Measurements from ENCODE around the gene MYO9A. TPM values are rescaled to one million over a fixed set of nuclear protein-coding genes. Genes with fewer than 3 reads are reported as not detected.
A peak's percentile ranks its signal among the peaks of the same experiment; 100 is the strongest.

MYO9A gene
- polyA plus RNA-seq, 12 donors: 26.1 to 399 (median 30.5) TPM

DNA sequence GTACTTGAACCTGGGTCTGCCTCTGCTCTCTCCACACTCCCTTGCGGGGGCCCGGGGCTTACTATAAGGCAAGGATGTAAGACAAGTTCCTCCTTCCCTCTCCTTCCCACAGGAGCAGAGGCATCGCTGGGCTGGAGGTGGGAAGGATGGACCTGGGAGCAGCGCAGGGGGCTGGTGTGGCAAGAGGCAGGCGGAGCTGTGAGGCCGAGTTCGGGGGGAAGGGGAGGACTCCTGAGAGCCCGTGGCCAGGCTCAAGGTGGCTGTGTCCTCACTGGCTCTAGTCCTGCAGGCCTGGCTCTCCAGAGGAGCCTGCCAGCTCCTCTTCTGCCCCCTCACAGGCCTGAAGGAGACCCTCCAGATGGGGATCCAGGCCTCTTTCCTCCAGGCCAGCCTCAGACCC, 308.6 kb downstream of the MYO9A start:
- DNase-seq: no peak

DNA sequence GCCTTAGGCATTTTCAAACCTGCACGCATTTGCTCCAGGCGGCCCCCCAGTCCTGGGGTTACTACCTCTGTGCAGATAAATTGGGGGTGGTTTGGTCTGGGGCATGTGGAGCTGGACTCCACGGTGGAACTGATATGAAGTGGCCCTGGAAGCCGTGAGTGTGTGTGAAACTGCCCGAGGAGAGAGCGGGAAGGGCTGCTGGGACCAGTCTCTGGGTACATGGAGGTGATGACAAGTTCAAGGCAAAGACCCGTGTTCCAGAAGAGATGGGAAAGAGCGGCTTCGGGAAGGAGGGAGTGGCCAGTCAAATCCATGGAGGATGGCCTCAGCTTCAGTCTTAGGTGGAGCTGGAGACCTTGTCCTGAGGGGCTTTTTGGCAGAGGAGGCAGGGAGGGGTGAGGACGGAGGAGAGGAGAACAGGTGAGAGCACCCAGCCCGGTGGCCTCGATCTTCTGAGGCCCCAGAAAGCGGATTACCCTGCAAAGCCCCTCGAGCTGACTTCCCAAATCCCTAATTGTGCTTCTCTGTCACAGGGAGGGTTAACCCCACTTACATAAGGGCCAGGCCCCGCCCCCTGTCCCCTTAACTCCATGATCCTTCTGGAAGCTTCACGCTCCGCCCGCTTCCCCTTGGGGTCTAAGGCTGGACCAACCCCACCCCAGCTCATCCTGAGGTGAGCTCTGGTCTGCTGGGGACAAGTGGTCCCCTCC, 309.5 kb downstream of the MYO9A start:
- DNase-seq: no peak

DNA sequence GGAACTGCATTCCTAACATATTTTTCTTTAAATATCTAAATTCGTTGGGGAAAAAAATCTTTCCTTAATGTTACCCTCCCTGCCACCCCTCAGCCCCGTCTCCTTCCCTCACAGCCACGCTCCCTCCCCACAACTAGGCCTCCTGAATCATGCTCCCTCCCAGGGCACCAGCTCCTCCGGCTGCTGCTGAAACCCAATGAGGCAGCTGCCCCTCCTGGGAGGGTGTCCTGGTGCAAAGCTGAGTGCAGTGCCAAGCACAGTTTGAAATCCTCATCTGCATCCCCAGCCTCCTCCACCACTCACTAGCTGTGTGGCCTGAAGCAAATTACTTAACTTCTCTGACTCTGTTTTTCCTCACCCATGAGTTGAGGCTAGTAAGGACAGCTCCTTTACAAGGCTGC, 310.3 kb downstream of the MYO9A start:
- DNase-seq: no peak

DNA sequence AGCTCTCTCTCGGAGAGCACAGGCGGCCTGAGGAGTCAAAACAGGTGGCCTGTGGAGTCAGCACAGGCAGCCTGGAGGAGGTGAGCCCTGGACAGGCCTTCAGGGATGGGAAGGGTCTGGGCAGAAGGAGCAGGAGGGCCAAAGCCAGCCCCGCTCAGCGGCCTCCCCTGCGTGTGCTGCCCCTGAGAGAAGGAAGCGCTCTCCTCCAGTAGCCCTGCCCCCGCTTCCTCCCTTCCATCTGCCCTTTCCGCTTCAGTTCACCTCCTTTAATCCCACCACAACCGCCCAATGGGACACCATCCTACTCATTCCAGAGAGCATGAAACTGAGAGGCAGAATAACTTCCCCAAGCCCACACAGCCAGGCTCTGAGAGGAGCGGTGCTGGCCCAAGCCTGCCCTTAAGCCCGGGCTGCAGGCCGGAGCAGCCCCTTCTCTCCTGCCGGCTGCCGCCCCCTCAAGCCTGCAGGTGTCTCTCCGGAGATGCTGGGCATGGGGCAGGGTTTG, 310.8 kb downstream of the MYO9A start:
- no peak for DNase-seq

DNA sequence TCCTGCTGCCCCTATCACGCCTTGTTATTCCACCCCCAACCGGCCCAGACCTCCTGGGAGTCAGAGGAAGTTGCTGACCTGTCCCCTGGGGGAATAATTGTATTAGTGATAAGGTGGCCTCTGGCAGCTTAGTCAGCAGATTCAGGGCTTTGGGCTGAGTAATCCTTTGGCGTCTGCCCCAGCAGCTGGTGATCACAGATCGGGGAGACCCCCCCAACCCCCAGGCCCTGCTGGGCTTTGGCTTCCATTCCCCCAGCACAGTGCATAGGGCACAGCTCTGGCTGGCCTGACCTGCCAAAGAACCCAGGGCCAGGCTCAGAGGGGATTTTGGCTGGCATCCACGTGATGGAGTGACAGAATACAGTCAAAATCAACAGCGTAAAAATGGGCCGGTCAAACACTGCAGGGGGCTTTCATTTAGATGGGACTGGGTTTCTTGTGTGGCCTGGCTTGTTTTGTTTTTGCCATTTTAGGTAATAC, 311.5 kb downstream of the MYO9A start:
- no peak for DNase-seq

DNA sequence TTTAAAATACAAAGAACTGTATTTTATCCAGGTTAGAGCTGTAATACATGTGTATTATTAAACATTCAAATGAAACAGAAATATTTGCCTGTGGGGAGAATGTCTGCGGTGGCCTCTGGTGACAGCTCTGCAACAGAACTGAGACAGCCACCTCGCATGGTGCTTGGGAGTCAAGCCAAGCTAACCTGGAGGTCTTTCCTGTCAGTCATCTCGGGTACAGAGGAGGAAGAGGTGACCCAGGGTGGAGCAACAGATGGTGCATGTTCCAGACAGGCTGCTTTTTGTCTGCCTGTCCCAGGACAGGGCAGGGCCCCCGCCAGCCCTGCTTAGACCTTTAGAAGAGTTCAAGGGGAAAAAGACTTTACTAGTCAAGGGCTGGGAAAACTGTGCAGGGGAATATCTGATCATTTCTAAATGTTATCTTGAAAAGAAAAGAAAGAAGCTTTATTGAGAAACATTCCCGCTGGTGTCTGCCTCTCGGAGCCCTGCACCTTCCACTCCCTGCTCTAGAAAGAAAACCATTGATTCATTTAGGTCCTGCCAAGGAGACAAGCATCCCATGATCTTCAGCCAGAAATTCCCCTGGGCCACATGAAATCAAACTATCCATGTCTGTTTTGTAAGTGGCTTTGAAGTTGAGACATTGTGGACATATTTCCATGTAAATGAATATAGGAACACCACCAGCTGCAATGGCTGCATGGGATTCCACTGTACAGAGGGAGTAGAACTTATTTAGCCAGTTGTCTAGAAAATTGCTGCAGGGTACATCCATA, 313.1 kb downstream of the MYO9A start:
- DNase-seq: no peak

DNA sequence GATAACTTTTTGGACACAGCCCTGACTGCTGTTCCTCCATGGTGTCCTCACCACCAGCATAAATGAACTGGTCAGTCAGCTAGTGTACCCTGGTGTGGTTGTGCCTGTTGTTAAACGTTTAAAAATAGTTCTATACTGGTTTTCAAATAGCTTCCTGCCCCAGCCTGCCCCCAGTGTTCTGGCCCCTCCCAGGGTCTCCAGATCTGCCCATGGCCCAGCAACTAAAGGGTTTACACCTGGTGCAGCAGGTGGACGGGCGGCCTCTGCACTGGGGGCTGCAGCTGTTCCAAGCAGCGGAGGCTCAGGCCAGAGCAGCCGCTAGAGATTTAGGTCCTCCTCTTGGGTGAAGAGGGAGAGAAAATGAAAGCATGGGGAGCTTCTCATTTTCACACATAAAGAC, 313.7 kb downstream of the MYO9A start:
- no peak for DNase-seq

DNA sequence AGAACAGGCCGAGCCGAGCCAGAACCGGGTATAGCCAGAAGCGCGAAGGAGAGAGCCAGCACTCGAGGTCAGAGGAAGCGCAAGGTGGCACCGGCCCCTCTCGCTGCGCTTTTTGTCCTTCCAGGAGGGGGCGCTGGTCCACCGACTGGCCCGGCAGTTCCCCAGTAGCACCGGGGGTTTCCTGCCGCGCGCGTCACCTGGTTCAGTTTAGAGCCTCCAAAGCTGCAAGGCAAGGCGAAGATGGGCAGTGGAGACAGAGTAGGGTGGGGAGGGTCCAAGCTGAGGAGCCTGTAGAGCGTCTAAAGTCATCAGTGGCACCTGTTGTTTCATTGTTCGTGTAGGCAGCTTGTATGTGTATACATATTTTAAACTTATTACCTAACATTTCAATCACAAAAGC, 315.2 kb downstream of the MYO9A start:
- no peak for DNase-seq

DNA sequence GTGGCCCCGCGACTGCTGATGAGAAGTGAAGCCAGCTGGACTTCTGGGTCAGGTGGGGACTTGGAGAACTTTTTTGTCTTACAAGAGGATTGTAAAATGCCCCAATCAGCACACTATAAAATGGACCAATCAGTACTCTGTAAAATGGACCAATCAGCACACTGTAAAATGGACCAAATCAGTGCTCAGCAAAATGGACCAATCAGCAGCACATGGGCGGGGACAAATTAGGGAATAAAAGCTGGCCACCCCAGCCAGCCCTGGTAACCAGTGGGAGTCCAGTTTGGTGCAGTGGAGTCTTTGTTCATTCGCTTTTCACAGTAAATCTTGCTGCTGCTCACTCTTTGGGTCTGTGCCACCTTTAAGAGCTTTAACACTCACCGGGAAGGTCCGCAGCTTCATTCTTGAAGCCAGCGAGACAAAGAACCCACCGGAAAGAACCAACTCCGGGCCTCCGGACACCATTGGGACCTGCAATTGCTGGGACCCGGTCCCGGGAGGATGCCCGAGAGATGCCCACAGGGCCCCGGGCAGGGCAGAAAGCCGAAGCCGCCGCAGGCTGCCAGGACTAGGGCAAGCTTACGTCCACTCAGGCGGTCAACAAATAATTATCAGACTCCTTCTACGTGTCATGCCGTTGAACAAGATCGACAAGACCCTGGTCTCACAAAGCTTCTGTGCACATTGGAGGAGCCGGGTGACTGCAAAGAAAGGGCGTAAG, 315.9 kb downstream of the MYO9A start:
- no peak for DNase-seq

DNA sequence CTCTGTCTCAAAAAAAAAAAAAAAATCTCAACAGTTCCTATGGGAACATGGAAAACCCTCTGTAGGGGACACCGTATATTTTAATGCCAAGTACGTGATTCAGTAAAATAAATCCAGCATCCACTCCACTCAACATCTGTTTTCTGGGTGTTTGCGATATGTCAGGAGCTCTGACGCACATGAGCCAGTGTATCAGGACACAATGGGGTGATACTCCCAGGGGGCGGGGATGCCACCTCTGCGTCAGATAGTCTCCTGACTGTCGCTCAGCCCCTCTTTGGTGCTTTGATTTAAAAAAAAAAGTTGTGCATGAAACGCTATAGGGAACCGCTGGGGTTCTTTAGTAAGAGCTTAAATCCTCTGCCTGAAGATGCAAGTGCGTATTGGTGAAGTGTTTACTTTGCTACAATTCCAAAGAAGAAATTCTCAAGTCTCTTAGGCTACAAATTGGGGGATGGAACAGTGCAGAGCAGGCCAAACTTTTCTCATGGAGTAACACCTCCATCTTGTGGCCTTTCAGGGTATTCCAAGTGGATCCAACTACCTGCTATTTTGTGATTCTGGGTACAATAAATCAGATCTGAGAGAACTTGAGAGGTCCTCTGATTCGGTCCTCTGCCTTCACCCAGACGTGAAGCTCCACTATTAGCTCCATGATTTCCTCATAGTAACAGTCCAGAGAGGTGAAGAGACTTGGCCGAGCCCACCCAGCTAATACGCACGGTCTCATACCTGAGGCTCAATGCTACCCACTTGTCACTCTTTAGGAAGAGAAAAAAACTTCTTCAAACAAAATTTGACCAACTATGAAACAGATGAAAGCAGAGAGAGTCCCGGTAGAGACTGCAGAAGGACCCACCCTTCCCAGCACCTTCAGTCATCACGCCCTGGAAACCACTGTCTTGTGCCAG, 316.9 kb downstream of the MYO9A start:
- peak; percentile 84 for DNase-seq

DNA sequence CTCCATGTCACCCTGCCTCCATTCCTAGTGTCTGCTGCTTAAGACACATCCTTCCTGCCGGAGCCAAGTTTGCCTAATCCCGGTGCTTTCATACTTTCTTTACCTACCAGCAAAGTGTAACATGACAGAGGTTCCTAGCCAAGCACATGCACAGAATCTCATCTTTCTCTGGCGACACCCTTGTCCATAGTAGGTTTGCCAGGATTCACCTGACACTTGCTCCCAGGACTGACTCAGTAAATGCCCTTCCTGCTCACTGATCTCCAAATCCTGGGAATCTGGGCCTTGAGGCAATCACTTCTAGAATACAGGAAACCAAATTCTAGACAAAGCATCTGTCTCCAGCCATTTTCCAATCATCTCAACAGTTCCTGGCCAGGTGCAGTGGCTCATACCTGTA, 317.8 kb downstream of the MYO9A start:
- DNase-seq: no peak

DNA sequence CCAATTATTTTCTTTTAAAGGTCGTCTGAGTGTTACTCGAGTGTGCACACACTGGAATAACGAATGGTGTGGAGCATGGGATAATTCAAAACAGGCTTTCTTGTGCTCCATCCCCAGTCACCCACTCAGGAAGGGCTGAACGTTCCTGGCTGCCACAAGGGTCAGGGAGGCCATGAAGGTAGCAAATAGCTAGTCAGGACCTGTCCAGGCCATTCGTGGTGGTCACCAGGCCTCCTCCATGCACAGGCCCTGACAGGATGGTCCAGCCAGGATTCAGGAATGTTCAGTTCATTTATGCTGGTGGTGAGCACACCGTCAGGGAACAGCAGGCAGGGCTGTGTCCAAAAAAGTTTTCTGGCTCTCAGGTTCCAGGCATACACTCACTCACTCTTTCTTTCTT, 319.3 kb downstream of the MYO9A start:
- no peak for DNase-seq

DNA sequence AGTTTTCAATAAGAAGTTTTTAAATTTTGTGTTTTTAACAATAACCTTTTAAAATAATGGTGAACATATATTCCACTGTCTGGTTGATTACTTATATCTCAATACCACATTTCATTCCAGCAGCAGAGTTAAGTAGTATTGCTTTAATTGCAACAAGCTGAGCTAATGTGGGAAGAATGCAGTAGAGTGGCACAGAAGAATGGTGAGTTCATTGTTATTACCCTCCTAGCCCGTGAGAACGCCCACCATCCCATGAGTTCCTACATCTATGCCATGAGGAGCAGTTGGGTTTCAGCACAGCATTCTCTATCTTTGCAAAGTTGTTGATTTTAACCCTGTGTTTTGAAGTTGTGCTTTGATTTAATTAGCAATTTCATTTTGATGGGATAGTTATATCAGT, 325.4 kb downstream of the MYO9A start:
- DNase-seq: no peak

DNA sequence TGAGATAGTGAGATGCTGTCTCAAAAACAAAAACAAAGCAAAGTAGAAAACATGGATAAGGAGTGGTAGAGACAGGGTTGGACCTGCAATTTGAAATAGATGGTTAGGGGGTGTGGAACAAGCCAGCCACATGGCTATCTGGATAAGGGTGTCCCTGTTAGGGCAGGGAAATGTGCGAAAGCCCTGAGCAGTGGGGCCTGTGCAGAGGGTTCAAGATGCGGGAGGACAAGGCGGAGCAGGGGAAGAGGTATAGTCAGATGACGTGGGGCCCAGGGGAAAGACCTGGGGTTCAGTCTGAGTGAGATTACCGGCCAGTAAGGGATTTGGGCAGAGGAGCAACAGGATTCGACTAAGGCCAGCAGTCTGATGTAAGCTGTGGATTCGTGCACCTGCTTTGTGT, 326.0 kb downstream of the MYO9A start:
- DNase-seq: no peak

DNA sequence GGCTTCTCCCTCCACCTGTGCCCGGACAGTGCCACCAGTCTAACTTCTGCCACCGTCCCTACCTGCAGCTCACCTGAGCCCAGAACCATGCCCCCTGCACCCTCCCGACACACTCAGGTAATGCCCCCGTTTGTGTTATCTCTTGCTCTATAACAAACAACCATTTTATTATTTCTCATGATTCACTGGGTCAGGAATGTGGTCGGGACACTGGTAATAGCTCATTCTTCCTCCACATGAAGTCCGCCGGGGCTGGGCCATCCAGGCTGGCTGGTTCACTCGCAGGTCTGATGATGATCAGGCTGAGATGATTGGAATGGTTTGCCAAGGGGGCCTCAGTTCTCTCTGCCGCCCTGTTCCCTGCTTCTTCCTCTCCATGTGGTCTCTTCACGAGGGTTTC, 327.9 kb downstream of the MYO9A start:
- DNase-seq: no peak

DNA sequence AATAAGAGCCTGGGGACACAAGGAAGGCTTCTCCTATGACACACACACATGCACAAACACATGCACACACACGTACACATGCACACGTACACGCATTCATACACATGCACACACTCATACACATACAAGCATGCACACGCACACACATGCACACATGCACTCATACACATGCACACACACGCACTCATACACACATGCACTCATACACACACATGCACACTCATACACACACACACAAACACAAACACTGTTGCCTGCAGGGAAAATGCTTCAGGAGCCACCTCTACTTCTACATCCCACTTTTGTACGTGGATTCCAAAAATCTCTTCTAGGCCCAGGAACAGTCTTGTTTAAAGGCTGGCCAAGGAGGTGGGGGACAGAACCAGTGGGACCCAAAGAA, 328.3 kb downstream of the MYO9A start:
- no peak for DNase-seq

DNA sequence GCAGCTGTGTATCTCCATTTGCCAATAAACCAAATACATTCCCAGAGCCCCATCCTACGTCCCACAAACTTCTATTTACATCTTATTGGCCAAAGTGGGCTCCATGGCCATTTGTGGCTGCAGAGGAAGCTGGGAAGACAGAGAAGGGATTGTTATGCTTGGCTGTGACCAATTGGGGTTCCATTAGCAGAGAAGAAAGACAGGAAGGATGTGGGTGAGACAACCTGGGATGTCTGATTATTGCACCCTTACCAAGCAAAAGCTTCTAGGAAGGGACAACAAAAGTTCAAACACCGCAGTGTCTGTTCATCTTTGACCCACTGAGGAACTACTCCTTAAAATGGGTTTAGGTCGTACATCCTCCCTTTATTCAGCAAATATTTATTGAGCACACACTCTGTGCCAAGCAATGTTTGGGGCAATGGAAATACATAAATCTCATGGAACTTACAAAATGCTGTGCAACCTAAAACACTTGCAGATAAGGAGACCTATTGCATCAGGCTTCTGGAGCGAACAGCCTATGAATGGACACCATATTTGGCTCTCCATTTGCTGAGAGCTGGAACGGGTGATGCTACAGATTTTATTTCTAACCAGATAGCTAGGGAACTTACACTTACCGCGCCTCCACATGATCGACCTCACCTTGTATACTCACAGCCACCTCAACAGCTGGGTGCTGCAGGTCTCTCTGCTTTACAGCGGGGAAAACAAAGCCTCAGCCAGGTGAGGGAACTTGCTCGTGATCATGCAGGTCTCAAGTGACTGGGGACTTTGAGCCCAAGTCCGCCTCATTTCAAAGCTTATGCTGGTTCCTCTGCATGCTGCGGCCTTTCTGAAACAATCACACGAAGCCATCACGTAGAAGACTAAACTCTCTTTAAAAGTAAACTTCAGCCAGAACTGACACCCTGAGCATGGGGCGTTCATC, 329.0 kb downstream of the MYO9A start:
- DNase-seq: no peak

DNA sequence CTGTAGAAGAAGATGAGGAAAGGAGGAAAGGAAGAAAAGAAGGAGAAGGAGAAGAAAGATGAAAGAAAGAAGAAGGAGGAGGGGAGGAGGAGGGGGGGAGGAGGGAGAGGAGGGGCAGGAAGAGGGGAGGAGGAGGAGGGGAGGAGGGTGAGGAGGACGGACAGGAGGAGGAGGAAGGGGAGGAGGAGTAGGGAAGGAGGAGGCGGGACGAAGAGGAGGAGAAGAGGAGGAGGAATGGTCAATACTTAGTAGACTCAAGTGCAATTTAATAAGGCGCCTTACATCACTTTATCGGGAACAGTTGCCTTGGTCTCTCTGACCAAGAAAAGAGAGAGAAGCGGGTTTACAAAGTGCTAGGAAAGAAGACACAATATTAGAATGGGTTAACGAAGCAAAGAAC, 331.3 kb downstream of the MYO9A start:
- DNase-seq: no peak

DNA sequence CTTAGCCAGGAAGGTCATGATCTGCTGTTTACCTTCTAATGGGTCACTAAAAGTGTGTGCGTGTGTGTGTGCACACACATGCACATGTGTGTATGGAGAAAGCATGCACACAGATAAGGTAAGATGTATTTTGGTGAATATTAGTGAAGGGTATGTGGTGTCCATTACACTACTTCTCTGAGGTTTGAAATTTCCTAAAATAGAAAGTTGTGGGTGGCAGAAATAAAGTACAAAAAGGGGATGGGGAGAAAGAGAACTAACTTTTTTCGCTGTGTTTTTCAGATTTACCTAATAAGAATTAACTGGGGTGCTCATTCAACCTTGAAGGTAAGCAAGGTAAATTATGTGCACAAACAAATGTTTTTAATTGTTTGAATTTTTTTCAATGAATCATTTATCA, 332.0 kb downstream of the MYO9A start:
- DNase-seq: no peak

DNA sequence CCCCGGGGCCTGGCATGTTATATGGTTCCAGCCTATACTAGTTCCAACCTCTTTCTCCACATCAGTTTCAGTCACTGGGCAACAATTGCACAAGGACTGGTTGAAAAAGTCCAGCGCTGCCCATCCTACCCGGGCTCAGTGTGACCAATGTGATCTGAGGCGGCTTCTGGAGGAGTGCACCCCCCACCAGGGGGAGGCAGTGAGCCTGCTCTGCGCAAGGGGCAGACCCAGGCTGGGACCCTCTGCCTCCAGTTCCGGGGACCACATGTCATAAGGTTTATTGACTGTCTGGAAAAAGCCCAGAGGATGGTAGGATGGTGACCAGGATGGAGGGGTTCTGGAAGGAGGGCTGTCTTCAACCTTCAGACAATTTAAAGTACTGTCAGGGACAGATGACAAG, 333.2 kb downstream of the MYO9A start:
- no peak for DNase-seq
